Measurements from ENCODE around the gene ZNF48.

ZNF48 gene

GRCh38 chr16:30369938-30370455, 25.2 kb upstream of the ZNF48 start:
- DNase-seq = no peak
- Histone ChIP-seq H3K4me3 (ENCODE audit: low read depth, low read length) (peak overlapping the region; percentile 90), H3K27me3 (no peaks in the 10 kb centered on the region), H3K36me3 (peaks cover 8% of the 10 kb centered on the region), H3K9me3 (no peaks in the 10 kb centered on the region), H3K4me1 (peaks cover 6% of the 10 kb centered on the region)
- TF ChIP-seq CTCF (IDR thresholded peaks at IDR 0.05; ENCODE audit: low read depth, low read length) = no peak

- TF ChIP-seq CTCF (IDR thresholded peaks at IDR 0.05; ENCODE audit: low read depth, low read length) = peak; percentile 47
- Histone ChIP-seq H3K4me3 (ENCODE audit: low read depth, low read length) (peak within 1 kb of the TSS; percentile 90), H3K27me3 (no peaks in the 10 kb centered on the region), H3K9me3 (no peaks in the 10 kb centered on the region), H3K36me3 (peaks cover 2% of the 10 kb centered on the region), H3K4me1 (peaks cover 6% of the 10 kb centered on the region)
- peak; percentile 98 for DNase-seq
These were observed 24.6 kb upstream of the ZNF48 start, which contains the start of gene TBC1D10B for GRCh38 chr16:30370456-30371247. Gene TBC1D10B, minus strand, starts transcription at chr16:30370494. Its CDS starts 311 bp downstream, at chr16:30370183.

GRCh38 chr16:30371248-30371816, 23.9 kb upstream of the ZNF48 start:
- H3K4me1 ChIP-seq = peaks cover 6% of the 10 kb centered on the region
- no peaks in the 10 kb centered on the region for H3K36me3 ChIP-seq
- DNase-seq = no peak
- H3K27me3 ChIP-seq = no peaks in the 10 kb centered on the region
- no peaks in the 10 kb centered on the region for H3K9me3 ChIP-seq
- H3K4me3 ChIP-seq (ENCODE audit: low read depth, low read length) = peak overlapping the region; percentile 58
- TF ChIP-seq CTCF (IDR thresholded peaks at IDR 0.05; ENCODE audit: low read depth, low read length) = no peak

GRCh38 chr16:30372038-30372712, 23.0 kb upstream of the ZNF48 start:
- TF ChIP-seq CTCF (IDR thresholded peaks at IDR 0.05; ENCODE audit: low read depth, low read length) = no peak
- Histone ChIP-seq H3K4me3 (ENCODE audit: low read depth, low read length) (no peak overlapping the region), H3K4me1 (peaks cover 7% of the 10 kb centered on the region)

GRCh38 chr16:30372725-30373124, 22.5 kb upstream of the ZNF48 start:
- Histone ChIP-seq H3K27me3 (no peaks in the 10 kb centered on the region), H3K4me3 (ENCODE audit: low read depth, low read length) (no peak overlapping the region), H3K36me3 (no peaks in the 10 kb centered on the region), H3K9me3 (no peaks in the 10 kb centered on the region), H3K4me1 (peaks cover 9% of the 10 kb centered on the region)
- DNase-seq = no peak
- TF ChIP-seq CTCF (IDR thresholded peaks at IDR 0.05; ENCODE audit: low read depth, low read length) = no peak

More at GRCh38 chr16:30372038-30372712, 23.0 kb upstream of the ZNF48 start:
- Histone ChIP-seq H3K36me3 (no peaks in the 10 kb centered on the region), H3K9me3 (no peaks in the 10 kb centered on the region), H3K27me3 (no peaks in the 10 kb centered on the region)
- no peak for DNase-seq
